K562 (cell line): ENCODE results near the gene GOLGA2. TPM values are rescaled to one million over a fixed set of nuclear protein-coding genes. Genes with fewer than 3 reads are reported as not detected.
A peak's percentile ranks its signal among the peaks of the same experiment; 100 is the strongest.

Experiments used
- ATAC-seq: fragments of 200-7000 bp; cut with Tn5 transposase; 3 replicates; pipeline ENCODE4 v1.9.1; 2020; ENCODE audit warnings: moderate library complexity
- BruUV-seq: library from RNA; stranded (reverse); fragments of 400-500 nt; replicated peaks from 2 replicates; lab custom pipeline; 2021; lab: Mats Ljungman, UMichigan
- CTCF ChIA-PET: fragments of 300-600 bp; formaldehyde crosslinking; extraction: SDS; loops from one replicate; lab custom pipeline; 2021; ENCODE audit warnings: low intra/inter-chr PET ratio; lab: Yijun Ruan, JAX
- POLR2A ChIA-PET: fragments of 300-600, 350-650 bp; sonication (Branson Sonifier 250); formaldehyde crosslinking; extraction: SDS; loops from one replicate; lab custom pipeline; 2021; ENCODE audit warnings: antibody characterized with exemption, inconsistent platforms; lab: Yijun Ruan, JAX
- DNase-seq, 4 experiments: peaks; one replicate each; pipeline versions ENCODE4 v3.0.0 to v3.0.0-alpha.2; 2011 to 2018; ENCODE audit warnings: low spot score in 3 of 4, mixed read lengths in 3 of 4; ENCODE audit errors: extremely low read depth in 1 of 4
- FAIRE-seq: peaks from 2 replicates; lab custom pipeline; 2011; peaks lifted over from hg19 to GRCh38; lab: Jason Lieb, UNC
- H2AFZ ChIP-seq: 2 replicates; pipeline ENCODE4 v1.6.0; 2011; ENCODE audit warnings: low read depth, low read length, control low read depth, inconsistent platforms
- H3K27ac ChIP-seq: fragments of 200-600 bp; 3 replicates; pipeline ENCODE4 v1.8.0; 2011; ENCODE audit warnings: low read depth, mild to moderate bottlenecking, control low read depth, inconsistent platforms, low read length, moderate library complexity, mixed read lengths; ENCODE audit errors: extremely low read depth
- H3K27me3 ChIP-seq, 2 experiments: fragments of 300-600 bp in 1 of 2; 2 replicates in 1 of 2; 3 replicates in 1 of 2; pipeline versions ENCODE4 v1.6.0 to v1.8.0; 2011; ENCODE audit warnings: inconsistent platforms in 2 of 2, low read length in 2 of 2, mild to moderate bottlenecking in 1 of 2, mixed read lengths in 1 of 2, moderate library complexity in 1 of 2; ENCODE audit not compliant: control insufficient read depth in 2 of 2, insufficient read depth in 2 of 2
- H3K36me3 ChIP-seq: fragments of 300-600 bp; 3 replicates; pipeline ENCODE4 v1.8.0; 2011; ENCODE audit warnings: mild to moderate bottlenecking, low read length, inconsistent platforms; ENCODE audit not compliant: control insufficient read depth, insufficient read depth
- H3K4me1 ChIP-seq, 2 experiments: fragments of 200-600 bp in 1 of 2; replicated peaks in 1 of 2; 2 replicates in 1 of 2; 3 replicates in 1 of 2; pipeline versions ENCODE4 v1.5.1 to v1.8.0; 2011; ENCODE audit warnings: inconsistent platforms in 2 of 2, low read length in 2 of 2, mild to moderate bottlenecking in 1 of 2, mixed read lengths in 1 of 2, moderate library complexity in 1 of 2; ENCODE audit not compliant: control insufficient read depth in 2 of 2, insufficient read depth in 2 of 2
- H3K4me2 ChIP-seq: 2 replicates; pipeline ENCODE4 v1.6.1; 2011; ENCODE audit warnings: low read length, control low read depth, inconsistent platforms, mixed read lengths; ENCODE audit not compliant: insufficient read depth
- H3K4me3 ChIP-seq: fragments of 200-600 bp; sonication (generic), shearing (Covaris generic); 2 replicates; pipeline ENCODE4 v1.5.1; 2016; ENCODE audit warnings: control low read depth, inconsistent platforms
- H3K79me2 ChIP-seq: fragments of 200-600 bp; 3 replicates; pipeline ENCODE4 v1.8.0; 2011; ENCODE audit warnings: low read length, inconsistent platforms; ENCODE audit not compliant: control insufficient read depth, insufficient read depth
- H3K9ac ChIP-seq, 2 experiments: 2 replicates each; pipeline versions ENCODE4 v1.6.0 to v1.6.1; 2011; ENCODE audit warnings: low read depth in 2 of 2, low read length in 2 of 2, control low read depth in 1 of 2, inconsistent platforms in 1 of 2, mild to moderate bottlenecking in 1 of 2, mixed read lengths in 1 of 2; ENCODE audit not compliant: insufficient read depth in 1 of 2
- H3K9me1 ChIP-seq: one replicate; pipeline ENCODE4 v1.6.0; 2011; ENCODE audit warnings: inconsistent platforms, mild to moderate bottlenecking, low read length, moderate library complexity; ENCODE audit not compliant: control insufficient read depth, insufficient read depth
- H3K9me3 ChIP-seq: replicated peaks from 2 replicates; pipeline ENCODE4 v1.5.1; 2011; ENCODE audit warnings: low read depth, low read length, inconsistent platforms; ENCODE audit not compliant: control insufficient read depth, insufficient read depth
- H4K20me1 ChIP-seq: replicated peaks from 2 replicates; pipeline ENCODE4 v1.6.1; 2011; ENCODE audit warnings: low read length, inconsistent platforms, mixed read lengths; ENCODE audit not compliant: control insufficient read depth, insufficient read depth
- ETV5 ChIP-seq: sonication (generic); formaldehyde crosslinking; IDR thresholded peaks from 2 replicates; pipeline ENCODE4 v1.4.0; 2020; ENCODE audit warnings: low read depth, mild to moderate bottlenecking, missing genetic modification reagents
- LARP7 ChIP-seq: fragments of 450-650 bp; IDR thresholded peaks from 2 replicates; pipeline ENCODE4 v1.6.1; 2016
- MAZ ChIP-seq, 2 experiments: fragments of 450-650 bp in 1 of 2; sonication (generic) in 1 of 2; formaldehyde crosslinking; IDR thresholded peaks in 1 of 2; conservative IDR thresholded peaks in 1 of 2; 2 replicates each; pipeline versions ENCODE4 v1.4.0 to v1.5.0; 2020; ENCODE audit warnings: mild to moderate bottlenecking in 1 of 2, missing genetic modification reagents in 1 of 2
- MECOM ChIP-seq: fragments of 250-450 bp; sonication (Bioruptor Pico); IDR thresholded peaks from 2 replicates; pipeline ENCODE4 v1.8.0; 2022; ENCODE audit warnings: inconsistent platforms
- MYBL2 ChIP-seq, 2 experiments: fragments of 450-650 bp in 1 of 2; sonication (generic) in 1 of 2; formaldehyde crosslinking in 1 of 2; IDR thresholded peaks; 2 replicates each; pipeline versions ENCODE4 v1.6.1 to v1.8.1; 2017 to 2022; ENCODE audit warnings: borderline replicate concordance in 1 of 2, inconsistent platforms in 1 of 2, low read depth in 1 of 2, mild to moderate bottlenecking in 1 of 2, missing genetic modification reagents in 1 of 2, moderate library complexity in 1 of 2
- PBX2 ChIP-seq, 2 experiments: IDR thresholded peaks in 1 of 2; conservative IDR thresholded peaks in 1 of 2; 2 replicates each; pipeline ENCODE4 v1.6.1; 2016; ENCODE audit warnings: low read depth in 2 of 2, mild to moderate bottlenecking in 1 of 2, missing compliant biosample characterization in 1 of 2, missing genetic modification characterization in 1 of 2, moderate library complexity in 1 of 2
- RERE ChIP-seq: sonication (generic); formaldehyde crosslinking; IDR thresholded peaks from 2 replicates; pipeline ENCODE4 v1.8.0; 2023; ENCODE audit warnings: missing genetic modification reagents, mild to moderate bottlenecking, borderline replicate concordance
- SIN3A ChIP-seq, 2 experiments: fragments of 150-350 bp in 1 of 2; IDR thresholded peaks; 2 replicates each; pipeline ENCODE4 v1.6.1; 2011 to 2016; ENCODE audit warnings: borderline replicate concordance in 2 of 2, low read depth in 2 of 2, low read length in 2 of 2, mild to moderate bottlenecking in 2 of 2, moderate library complexity in 2 of 2; ENCODE audit not compliant: control insufficient read depth in 1 of 2
- STAG1 ChIP-seq: sonication (generic); formaldehyde crosslinking; IDR thresholded peaks from 2 replicates; pipeline ENCODE4 v1.5.0; 2020; ENCODE audit warnings: missing genetic modification reagents, borderline replicate concordance
- YY1 ChIP-seq, 3 experiments: IDR thresholded peaks; 2 replicates each; pipeline ENCODE4 v1.6.1; 2011; ENCODE audit warnings: low read length in 2 of 3, mild to moderate bottlenecking in 2 of 3, moderate library complexity in 2 of 3, borderline replicate concordance in 1 of 3, control low read depth in 1 of 3, low read depth in 1 of 3; ENCODE audit not compliant: insufficient read depth in 3 of 3, insufficient replicate concordance in 2 of 3, control insufficient read depth in 1 of 3, insufficient read length in 1 of 3; ENCODE audit errors: extremely low read depth in 1 of 3
- ZNF354B ChIP-seq: fragments of 250-450 bp; sonication (Bioruptor Pico); IDR thresholded peaks from 2 replicates; pipeline ENCODE4 v1.4.0; 2020
- WGBS: fragments of 100-300 bp; shearing (Covaris generic); methylation state at CpG from one replicate; pipeline ENCODE4 v1.1.6; 2016; ENCODE audit warnings: low coverage, mixed read lengths; ENCODE audit not compliant: insufficient coverage; ENCODE audit errors: missing lambda C conversion rate; 5-methylcytosine and 5-hydroxymethylcytosine counted together
- in situ Hi-C: fragments of 300-500 bp; cut with MboI; formaldehyde crosslinking; loops from 4 replicates; pipeline ENCODE4 v1.15.0; 2018; ENCODE audit warnings: inconsistent platforms, mixed read lengths
- intact Hi-C: fragments of 100-400 bp; cut with micrococcal nuclease; formaldehyde crosslinking; loops from 2 replicates; pipeline ENCODE4 v1.14.2; 2022
- polyA plus RNA-seq, 8 experiments: library from polyadenylated mRNA; depleted of rRNA in 4 of 8; stranded (reverse) in 5 of 8; unstranded in 3 of 8; fragments of >200 nt; fragmentation: Nextera tagmentation in 2 of 8; fragmentation: Illumina TruSeq in 1 of 8; extraction: Ambion mirVana in 2 of 8; extraction: Trizol in 1 of 8; gene quantifications; 2 replicates each; pipeline versions ENCODE4 v1.2.1 to v1.2.3, GENCODE V29; 2011 to 2014; ENCODE audit warnings: inconsistent platforms in 1 of 8, missing spikeins in 1 of 8
- total RNA-seq, 7 experiments: library from RNA; depleted of rRNA in 6 of 7; stranded (reverse); fragments of >200 nt in 6 of 7; fragmentation: Illumina TruSeq in 2 of 7; extraction: Trizol in 2 of 7; gene quantifications; 2 replicates each; pipeline versions ENCODE4 v1.2.1 to v1.2.3, GENCODE V29; 2011 to 2021; ENCODE audit warnings: low replicate concordance in 1 of 7

Gene GOLGA2
- total and polyA plus RNA-seq, 9 of the 15 experiments (the other 6 are each of a cell fraction or from before 2014, with no cell fraction given) = 15.7 to 138 (median 76.0) TPM

GRCh38 chr9:128254362-128254761 lies 21.4 kb downstream of the GOLGA2 start:
- H3K9ac ChIP-seq = peak overlapping the region; percentile 54 to 96
- H3K4me1 ChIP-seq = peaks cover 51 to 77% of the 10 kb centered on the region in 2 experiments
- POLR2A ChIA-PET = interaction anchor here (0.5 to 4.1 kb wide), 14 partner anchors 8 to 1438 kb away, joined by 3 to 37 read pairs (median 4); partner anchors contain the start of genes GOLGA2 and SWI5
- peak overlapping the region; percentile 56 for H3K4me2 ChIP-seq
- peaks cover 29% of the 10 kb centered on the region; the same call in 2 of the 3 replicates for H3K79me2 ChIP-seq
- FAIRE-seq (peak; percentile 69), DNase-seq (peak; percentile 86 to 95 (median 90)), ATAC-seq (peak; percentile 51)
- WGBS = 3% methylated on average over 20 of the region's 20 CpGs
- peak overlapping the region; percentile 52 for H2AFZ ChIP-seq
- in situ Hi-C loops = no loop called here
- BruUV-seq = no TSS peak
- peaks cover 5% of the 10 kb centered on the region; the same call in 1 of the 2 replicates for H4K20me1 ChIP-seq
- intact Hi-C loops = no loop called here
- CTCF ChIA-PET = interaction anchor here (0.7 kb wide), 1 partner anchor 9 kb away, joined by 4 read pairs; no protein-coding TSS in a partner anchor
- peaks cover 54% of the 10 kb centered on the region; the same call in 2 of the 3 replicates for H3K36me3 ChIP-seq
- peak overlapping the region; percentile 50 for H3K27ac ChIP-seq
- no peaks in the 10 kb centered on the region for H3K27me3 ChIP-seq
- H3K9me3 ChIP-seq = no peaks in the 10 kb centered on the region
- peak overlapping the region; percentile 10; the same call in 1 of the 2 replicates for H3K4me3 ChIP-seq
- no peaks in the 10 kb centered on the region for H3K9me1 ChIP-seq
- no peak for TF ChIP-seq MECOM (CRISPR knock-in tag)
- TF ChIP-seq ETV5 = no peak
- no peak for TF ChIP-seq ZNF354B (CRISPR knock-in tag)
- TF ChIP-seq MYBL2 (IDR thresholded peaks at IDR 0.05; ENCODE audit: low read depth) = no peak
- no peak for TF ChIP-seq MYBL2 (CRISPR knock-in tag; IDR thresholded peaks at IDR 0.05; ENCODE audit: borderline replicate concordance)
- no peak for TF ChIP-seq RERE
- TF ChIP-seq MAZ (CRISPR knock-in tag; conservative IDR thresholded peaks at IDR 0.05 in 1 of 2, IDR thresholded peaks at IDR 0.05 in 1 of 2) = 0 out of 4 replicates have a peak, but pooled peaks of 1 of the 2 experiments have one; percentile 33
- TF ChIP-seq LARP7 = peak; percentile 83
- peak in 1 of 3 experiments; percentile 46 for TF ChIP-seq YY1 (IDR thresholded peaks at IDR 0.05; ENCODE audit: borderline replicate concordance in 1 of 3, control insufficient read depth in 1 of 3, extremely low read depth in 1 of 3, insufficient read depth in 3 of 3, insufficient read length in 1 of 3, insufficient replicate concordance in 2 of 3, low read depth in 1 of 3, low read length in 2 of 3)
- TF ChIP-seq SIN3A (IDR thresholded peaks at IDR 0.05; ENCODE audit: borderline replicate concordance in 2 of 2, control insufficient read depth in 1 of 2, low read depth in 2 of 2, low read length in 2 of 2) = peak in 1 of 2 experiments; percentile 30; a peak in 1 of 4 replicates
- TF ChIP-seq PBX2 (CRISPR knock-in tag; IDR thresholded peaks at IDR 0.05; ENCODE audit: low read depth) = no peak
- no peak for TF ChIP-seq PBX2 (tag; conservative IDR thresholded peaks at IDR 0.05; ENCODE audit: low read depth)
- no peak for TF ChIP-seq STAG1 (CRISPR knock-in tag)
